ENCODE results near the gene PLAC9. TPM values are rescaled to one million over a fixed set of nuclear protein-coding genes. Genes with fewer than 3 reads are reported as not detected.
A peak's percentile ranks its signal among the peaks of the same experiment; 100 is the strongest.
"Not testable (repeated sequence)": the region's sequence is repeated elsewhere in the genome, so short reads cannot be mapped to it uniquely, and the experiment has no call there.

The PLAC9 gene, protein sequence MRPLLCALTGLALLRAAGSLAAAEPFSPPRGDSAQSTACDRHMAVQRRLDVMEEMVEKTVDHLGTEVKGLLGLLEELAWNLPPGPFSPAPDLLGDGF
- polyA plus RNA-seq (ENCODE audit: insufficient read length in 10 of 10) = 100 to 1,000 TPM in 4 of 10 donors, 10 to 100 TPM in 6; 60.1 to 148 (median 87.4) TPM
- long read RNA-seq, donor 1, transcript PLAC9-201 (4 exons, 785 nt) = major isoform, 97 of 113 reads
- long read RNA-seq, donor 1, transcript PLAC9-204 (2 exons, 427 nt) = minor isoform, 6 of 113 reads
- long read RNA-seq, donor 1, partial matches to known transcripts = 10 of 113 reads
- long read RNA-seq, donor 1, other reads (novel, unspliced or antisense) = 0 of 113 reads
- long read RNA-seq, donor 2, transcript PLAC9-201 (4 exons, 785 nt) = major isoform, 62 of 72 reads
- long read RNA-seq, donor 2, transcript PLAC9-204 (2 exons, 427 nt) = minor isoform, 5 of 72 reads
- long read RNA-seq, donor 2, partial matches to known transcripts = 5 of 72 reads
- long read RNA-seq, donor 2, other reads (novel, unspliced or antisense) = 0 of 72 reads
- long read RNA-seq, donor 3, partial matches to known transcripts = 0 of 1 reads
- long read RNA-seq, donor 3, other reads (novel, unspliced or antisense) = 0 of 1 reads
- long read RNA-seq, donor 4, transcript PLAC9-204 (2 exons, 427 nt) = minor isoform, 7 of 104 reads
- long read RNA-seq, donor 4, transcript PLAC9-201 (4 exons, 785 nt) = major isoform, 91 of 104 reads
- long read RNA-seq, donor 4, partial matches to known transcripts = 6 of 104 reads
- long read RNA-seq, donor 4, other reads (novel, unspliced or antisense) = 0 of 104 reads
- long read RNA-seq, donor 5, transcript PLAC9-201 (4 exons, 785 nt) = major isoform, 211 of 217 reads
- long read RNA-seq, donor 5, transcript PLAC9-204 (2 exons, 427 nt) = minor isoform, 6 of 217 reads
- long read RNA-seq, donor 5, partial matches to known transcripts = 0 of 217 reads
- long read RNA-seq, donor 5, other reads (novel, unspliced or antisense) = 0 of 217 reads
- long read RNA-seq, donor 6, transcript PLAC9-204 (2 exons, 427 nt) = minor isoform, 5 of 124 reads
- long read RNA-seq, donor 6, transcript PLAC9-201 (4 exons, 785 nt) = major isoform, 106 of 124 reads
- long read RNA-seq, donor 6, partial matches to known transcripts = 13 of 124 reads
- long read RNA-seq, donor 6, other reads (novel, unspliced or antisense) = 0 of 124 reads
- long read RNA-seq, donor 7, transcript PLAC9-201 (4 exons, 785 nt) = major isoform, 71 of 84 reads
- long read RNA-seq, donor 7, partial matches to known transcripts = 9 of 84 reads
- long read RNA-seq, donor 7, other reads (novel, unspliced or antisense) = 0 of 84 reads
- long read RNA-seq, donor 8, transcript PLAC9-204 (2 exons, 427 nt) = minor isoform, 12 of 117 reads
- long read RNA-seq, donor 8, transcript PLAC9-201 (4 exons, 785 nt) = major isoform, 99 of 117 reads
- long read RNA-seq, donor 8, partial matches to known transcripts = 6 of 117 reads
- long read RNA-seq, donor 8, other reads (novel, unspliced or antisense) = 0 of 117 reads
- long read RNA-seq, donor 9, transcript PLAC9-201 (4 exons, 785 nt) = major isoform, 21 of 22 reads
- long read RNA-seq, donor 9, partial matches to known transcripts = 0 of 22 reads
- long read RNA-seq, donor 9, other reads (novel, unspliced or antisense) = 0 of 22 reads

DNA sequence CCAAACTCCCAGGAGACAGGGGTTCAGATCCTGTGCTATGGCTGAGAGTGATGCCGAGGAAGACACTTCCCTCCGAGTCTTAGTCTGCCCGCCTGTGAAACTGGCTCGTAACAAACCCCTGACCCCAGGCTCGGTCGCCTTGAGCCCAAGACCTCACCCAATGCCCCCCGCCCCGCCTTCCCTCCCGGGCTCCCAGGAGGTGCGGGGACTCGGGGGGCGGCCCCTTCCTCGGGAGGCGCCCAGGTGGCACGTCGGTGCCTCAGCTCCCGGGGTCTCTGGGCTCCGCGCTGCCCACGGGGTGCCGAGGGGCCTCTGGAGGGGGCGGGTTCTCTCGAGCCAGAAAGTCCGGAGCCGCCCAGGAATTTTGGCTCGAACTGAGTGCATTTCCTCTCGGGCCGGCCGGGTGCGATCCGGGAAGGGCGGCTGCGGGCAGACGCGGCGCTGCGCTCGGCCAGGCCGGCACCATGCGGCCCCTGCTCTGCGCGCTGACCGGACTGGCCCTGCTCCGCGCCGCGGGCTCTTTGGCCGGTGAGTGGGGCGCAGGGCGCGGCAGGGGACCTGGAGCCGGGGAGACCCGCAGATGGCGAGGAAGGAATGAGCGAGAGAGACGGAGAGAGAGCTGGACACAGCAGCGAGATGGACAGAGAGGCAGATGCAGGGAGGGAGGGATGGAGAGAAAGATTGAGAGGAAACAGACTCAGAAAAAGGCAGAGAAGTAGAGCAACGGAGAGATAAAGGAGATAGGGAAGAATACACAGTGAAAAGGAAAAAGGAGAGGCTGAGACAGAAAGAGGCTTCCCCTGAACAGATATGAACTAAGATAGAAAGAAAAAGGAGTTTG lies at the start of gene PLAC9:
TSS of gene PLAC9 (plus strand) at position 432 of the 841 bp plus-strand sequence. CDS start at position 465, 33 bp downstream.
- DNase-seq = peak in 1 of 3 donors; percentile 86

DNA sequence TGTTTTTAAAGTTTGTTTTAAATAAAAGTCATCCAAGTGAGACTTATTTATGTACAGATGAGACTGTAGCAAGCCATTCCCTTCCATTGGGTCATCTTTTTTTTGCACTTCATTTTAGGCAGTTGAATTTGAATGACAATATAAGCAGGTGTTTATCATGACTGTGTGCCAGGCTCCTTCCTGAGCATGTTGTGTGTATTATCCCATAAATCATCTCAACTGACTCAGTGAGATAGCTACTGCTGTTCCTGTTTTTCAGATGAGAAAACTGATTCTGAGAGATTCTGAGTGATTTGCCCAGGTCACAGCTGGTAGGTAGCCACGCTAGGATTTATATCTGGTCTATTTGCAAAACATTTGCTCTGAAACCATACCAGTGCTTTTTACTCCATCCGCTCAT lies 42.4 kb upstream of the PLAC9 start:
- no peak for DNase-seq

GRCh38 chr10:80094231-80094630 lies 38.3 kb upstream of the PLAC9 start:
- DNase-seq = no peak

- not testable (repeated sequence) for DNase-seq
These were observed 34.3 kb upstream of the PLAC9 start for GRCh38 chr10:80098272-80098671.

GRCh38 chr10:80099295-80099694 lies 33.2 kb upstream of the PLAC9 start:
- DNase-seq = not testable (repeated sequence)

DNA sequence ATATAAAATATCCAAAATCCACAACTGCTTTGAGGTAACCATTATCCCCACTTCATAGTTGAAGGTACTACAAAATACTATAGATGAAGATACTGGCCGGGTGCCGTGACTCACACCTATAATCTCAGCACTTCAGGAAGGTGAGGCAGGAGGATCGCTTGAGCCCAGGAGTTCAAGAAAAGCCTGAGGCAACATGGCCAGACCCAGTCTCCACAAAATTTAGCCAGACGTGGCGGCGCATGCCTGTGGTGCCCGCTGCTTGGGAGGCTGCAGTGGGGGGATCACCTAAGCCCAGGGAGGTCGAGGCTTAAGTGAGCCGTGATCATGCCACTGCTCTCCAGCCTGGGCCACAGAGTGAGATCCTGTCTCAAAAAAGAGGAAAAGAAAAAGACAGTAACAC lies 32.4 kb upstream of the PLAC9 start:
- DNase-seq = no peak

DNA sequence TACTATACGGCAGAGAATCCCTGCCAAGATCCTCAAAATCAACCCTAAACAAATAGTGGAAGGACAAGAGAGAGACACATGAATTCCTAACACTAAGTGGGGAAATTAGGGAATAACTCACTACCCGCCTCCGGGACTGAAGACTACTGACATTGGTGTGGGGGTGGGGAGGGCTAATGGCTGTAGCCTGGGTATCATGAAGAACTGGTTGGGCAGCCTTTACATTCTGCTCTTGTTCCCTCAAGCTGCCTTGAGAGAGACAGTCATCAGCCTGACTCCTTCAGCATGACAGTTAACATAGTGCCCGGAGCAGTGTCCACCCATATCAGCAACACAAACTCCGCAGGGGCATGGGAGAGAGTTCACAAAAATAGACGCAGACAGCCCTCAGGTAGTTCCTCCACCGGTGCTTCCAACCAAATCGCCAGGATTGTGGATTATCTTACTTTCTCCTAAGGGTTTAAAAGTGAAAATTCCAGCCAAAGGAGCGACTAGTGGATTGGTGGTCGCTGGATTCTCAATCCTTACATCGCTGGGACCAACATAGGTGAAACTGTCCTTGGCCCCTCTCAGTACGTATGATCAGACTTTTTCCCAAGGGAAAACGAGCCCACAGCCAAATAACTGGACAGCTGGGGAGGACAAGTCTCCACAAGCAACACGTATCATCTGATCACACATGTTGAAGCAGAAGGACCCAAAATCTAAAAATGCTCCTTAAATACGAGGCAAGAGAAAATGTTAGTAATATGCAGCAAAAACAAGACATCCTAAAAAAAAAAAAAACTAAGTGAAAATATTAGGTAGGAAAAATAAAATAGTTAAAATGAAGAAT lies 31.5 kb upstream of the PLAC9 start:
- no peak for DNase-seq

DNA sequence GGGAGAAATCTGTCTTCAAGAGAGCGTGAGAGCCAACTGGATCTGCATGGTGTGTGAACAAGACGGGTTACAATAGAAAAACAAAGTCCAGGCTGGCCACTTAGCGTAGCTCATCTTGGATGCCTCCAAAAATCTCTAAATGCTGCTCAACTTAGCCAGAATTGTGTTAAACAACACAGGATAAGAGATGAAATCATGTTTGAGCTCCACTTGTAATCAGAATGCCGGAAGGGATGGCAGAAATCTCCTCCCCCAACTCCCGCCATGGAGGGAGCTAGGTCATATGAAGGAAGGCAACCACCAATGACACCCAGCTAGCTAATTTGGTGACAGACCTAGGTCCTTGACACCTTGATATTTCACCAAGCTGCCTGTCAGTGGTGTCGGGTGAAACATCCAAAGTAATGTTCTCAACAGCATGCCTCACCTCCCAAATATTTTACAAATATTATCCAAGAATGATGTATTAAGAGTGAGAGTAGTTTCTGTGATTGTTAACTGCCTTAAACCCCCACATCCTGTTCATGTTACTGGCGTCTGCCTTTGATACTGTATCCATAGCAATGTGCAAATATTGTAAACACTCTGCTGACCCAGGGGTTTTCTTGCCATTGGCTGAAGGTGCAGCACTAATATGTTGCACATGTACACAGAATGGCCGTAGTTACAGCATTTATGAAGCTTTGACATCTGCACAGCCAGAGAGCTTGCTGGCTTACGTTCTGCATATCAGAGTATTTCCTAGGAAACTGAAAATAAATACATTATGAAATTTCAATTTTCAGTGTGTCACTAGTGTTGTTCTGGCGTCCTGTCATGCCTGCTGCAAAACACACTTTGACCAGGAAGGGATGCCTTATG lies 28.2 kb upstream of the PLAC9 start:
- DNase-seq = peak; percentile 91 to 97 (median 93)

DNA sequence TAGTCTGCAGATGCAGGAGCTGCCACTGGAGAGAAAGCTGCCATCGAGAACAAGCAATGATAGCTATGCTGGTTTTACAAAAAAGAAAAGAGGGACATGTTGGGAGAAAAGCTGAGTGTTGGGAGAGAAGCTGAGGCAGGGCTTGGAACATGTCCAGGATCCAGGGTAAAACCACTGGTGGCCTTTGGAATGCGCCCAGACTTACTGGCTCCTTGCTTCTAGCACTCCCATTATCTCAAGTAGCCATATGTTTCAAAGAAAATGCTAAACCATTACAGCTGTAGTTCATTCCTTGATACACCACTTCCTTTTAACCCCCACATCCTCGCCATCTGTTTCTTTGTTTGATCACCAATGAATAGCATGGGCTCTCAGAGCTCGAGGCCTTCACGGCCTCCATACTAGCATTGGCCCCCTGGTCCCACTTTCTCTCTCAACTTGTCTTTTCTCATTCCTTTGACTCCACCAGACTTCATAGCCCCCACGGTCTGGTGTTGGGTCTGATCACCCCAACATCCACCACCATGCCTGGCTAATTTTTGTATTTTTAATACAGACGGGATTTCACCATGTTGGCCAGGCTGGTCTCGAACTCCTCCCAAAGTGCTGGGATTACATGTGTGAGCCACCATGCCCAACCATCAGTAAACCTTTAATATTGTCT lies 23.8 kb upstream of the PLAC9 start:
- no peak for DNase-seq

GRCh38 chr10:80110986-80111385 lies 21.5 kb upstream of the PLAC9 start:
- DNase-seq = peak in 1 of 3 donors; percentile 34

- no peak for DNase-seq
These were observed 13.9 kb upstream of the PLAC9 start for GRCh38 chr10:80118669-80119068.

- no peak for DNase-seq
These were observed 10.3 kb upstream of the PLAC9 start for GRCh38 chr10:80122110-80122710.

- no peak for DNase-seq
These were observed 9.8 kb upstream of the PLAC9 start for GRCh38 chr10:80122746-80123145.

DNA sequence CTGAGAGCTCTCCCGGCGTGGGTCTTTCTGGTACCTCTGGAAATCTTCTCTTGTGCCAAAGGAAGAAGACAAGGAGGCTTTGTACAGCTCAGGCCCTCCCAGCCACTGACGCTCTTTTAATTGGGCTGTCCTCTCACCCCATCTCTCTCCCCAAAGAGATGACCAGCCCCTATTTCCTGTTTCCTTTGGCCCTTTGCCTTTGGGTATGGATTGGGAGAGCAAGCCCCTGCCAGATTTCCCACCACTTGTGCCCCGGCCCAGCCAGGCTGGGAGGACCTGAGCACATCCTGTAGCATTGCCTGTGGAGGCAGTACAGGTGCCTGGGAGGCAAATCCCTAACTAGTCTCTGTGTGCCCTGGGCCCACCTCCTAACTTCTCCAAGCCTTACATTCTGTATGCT lies 5.7 kb upstream of the PLAC9 start:
- no peak for DNase-seq

DNA sequence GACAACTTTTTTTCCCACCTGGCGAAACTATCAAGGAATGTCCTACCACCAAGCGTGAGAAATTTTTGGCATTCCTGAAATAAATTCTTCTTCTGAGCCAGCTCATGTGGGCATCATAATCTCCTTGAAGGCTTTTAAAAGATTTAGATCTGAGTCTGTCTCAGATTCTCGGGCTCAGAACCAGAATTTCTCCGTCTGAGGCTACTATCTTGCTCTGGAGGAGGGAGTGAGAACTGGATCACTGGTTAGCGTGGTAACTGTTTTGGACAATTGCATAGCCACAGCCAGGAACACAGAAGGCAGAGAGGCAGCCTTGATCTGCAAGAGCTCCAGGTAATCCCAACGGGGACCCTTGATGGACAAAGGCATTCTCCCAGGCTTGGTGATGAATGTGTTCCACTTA lies 1.0 kb upstream of the PLAC9 start:
- no peak for DNase-seq

GRCh38 chr10:80133206-80133605 lies 676 bp downstream of the PLAC9 start:
- DNase-seq = peak in 1 of 3 donors; percentile 81

GRCh38 chr10:80133687-80134086 lies 1.2 kb downstream of the PLAC9 start:
- not testable (repeated sequence) for DNase-seq
